ENCODE results near the gene FLT4. TPM values are rescaled to one million over a fixed set of nuclear protein-coding genes. Genes with fewer than 3 reads are reported as not detected.

The FLT4 gene
- 6.1 TPM for total RNA-seq
- long read RNA-seq, partial matches to known transcripts, result 4 of 8 reads
- long read RNA-seq, other reads (novel, unspliced or antisense), result 4 of 8 reads

DNA sequence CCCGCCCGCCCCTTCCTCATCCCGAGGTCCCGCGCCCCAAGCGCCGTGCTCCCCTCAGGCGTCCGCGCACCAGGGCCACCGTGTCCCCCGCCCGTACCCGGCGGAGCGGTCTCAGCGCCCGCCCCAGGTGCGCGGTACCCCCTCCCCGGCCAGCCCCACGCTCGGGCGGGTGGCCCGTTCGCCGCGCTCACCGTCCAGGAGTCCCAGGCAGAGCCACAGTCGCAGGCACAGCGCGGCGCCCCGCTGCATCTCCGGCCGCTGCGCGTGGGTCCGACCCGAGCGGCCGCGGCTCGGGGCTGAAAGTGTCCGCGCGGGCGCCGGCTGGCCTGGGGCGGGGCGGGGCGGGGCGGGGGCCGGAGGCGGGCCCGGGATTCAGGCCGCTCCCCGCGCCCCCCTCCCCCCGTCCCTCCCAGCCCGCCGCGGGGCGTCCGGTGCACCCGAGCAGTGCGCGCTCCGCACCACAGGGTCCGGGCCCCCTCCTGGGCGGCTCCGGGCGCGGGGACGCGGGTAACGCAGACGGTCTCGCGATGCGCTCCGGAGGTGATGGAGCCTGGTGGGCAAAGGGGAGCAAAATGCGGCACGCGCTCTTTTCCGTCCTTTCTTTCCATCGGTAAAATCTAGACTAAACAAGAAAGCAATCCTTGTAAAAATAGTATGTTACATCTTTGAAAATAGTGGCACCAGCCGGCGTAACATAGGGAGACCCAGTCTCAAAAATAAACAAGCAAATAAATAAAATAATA is at the start of gene FLT4:
Gene FLT4, minus strand, starts transcription at position 304 of the 743 bp plus-strand sequence. Its CDS starts 55 bp downstream, at position 249.
- Histone ChIP-seq H3K4me3 (peak within 1 kb of the TSS; percentile 70), H3K27ac (replicated peaks) (peak within 1 kb of the TSS; percentile 79), H3K27me3 (ENCODE audit: low read depth) (peaks cover 98% of the 10 kb centered on the region), H3K36me3 (no peaks in the 10 kb centered on the region), H3K4me1 (peaks cover 56% of the 10 kb centered on the region), H3K9me3 (replicated peaks) (no peaks in the 10 kb centered on the region)
- intact Hi-C loops (cut with micrococcal nuclease), result no loop called here
- TF ChIP-seq, protein P1, sequence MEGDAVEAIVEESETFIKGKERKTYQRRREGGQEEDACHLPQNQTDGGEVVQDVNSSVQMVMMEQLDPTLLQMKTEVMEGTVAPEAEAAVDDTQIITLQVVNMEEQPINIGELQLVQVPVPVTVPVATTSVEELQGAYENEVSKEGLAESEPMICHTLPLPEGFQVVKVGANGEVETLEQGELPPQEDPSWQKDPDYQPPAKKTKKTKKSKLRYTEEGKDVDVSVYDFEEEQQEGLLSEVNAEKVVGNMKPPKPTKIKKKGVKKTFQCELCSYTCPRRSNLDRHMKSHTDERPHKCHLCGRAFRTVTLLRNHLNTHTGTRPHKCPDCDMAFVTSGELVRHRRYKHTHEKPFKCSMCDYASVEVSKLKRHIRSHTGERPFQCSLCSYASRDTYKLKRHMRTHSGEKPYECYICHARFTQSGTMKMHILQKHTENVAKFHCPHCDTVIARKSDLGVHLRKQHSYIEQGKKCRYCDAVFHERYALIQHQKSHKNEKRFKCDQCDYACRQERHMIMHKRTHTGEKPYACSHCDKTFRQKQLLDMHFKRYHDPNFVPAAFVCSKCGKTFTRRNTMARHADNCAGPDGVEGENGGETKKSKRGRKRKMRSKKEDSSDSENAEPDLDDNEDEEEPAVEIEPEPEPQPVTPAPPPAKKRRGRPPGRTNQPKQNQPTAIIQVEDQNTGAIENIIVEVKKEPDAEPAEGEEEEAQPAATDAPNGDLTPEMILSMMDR (IDR thresholded peaks at IDR 0.05; ENCODE audit: borderline replicate concordance), result no peak
- DNase-seq, result peak; percentile 14

DNA sequence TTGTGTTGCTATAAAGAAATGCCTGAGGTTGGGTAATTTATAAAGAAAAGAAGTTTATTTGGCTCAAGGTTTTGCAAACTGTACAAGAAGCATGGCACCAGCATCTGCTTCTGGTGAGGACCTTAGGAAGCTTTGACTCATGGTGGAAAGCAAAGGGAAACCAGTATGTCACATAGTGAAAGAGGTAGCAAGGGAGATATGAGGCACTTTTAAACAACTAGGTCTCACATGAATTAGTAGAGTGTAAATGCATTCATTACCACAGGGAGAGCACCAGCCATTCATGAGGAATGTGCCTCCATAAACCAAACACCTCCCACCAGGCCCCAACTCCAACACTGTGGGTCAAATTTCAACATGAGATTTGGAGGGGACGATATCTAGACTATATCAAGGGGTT is 49.6 kb upstream of the FLT4 start:
- intact Hi-C loops (cut with micrococcal nuclease), result no loop called here
- H3K4me3 ChIP-seq, result no peak overlapping the region
- TF ChIP-seq, protein P1 (IDR thresholded peaks at IDR 0.05; ENCODE audit: borderline replicate concordance), result no peak
- H3K4me1 ChIP-seq, result no peaks in the 10 kb centered on the region
- no peaks in the 10 kb centered on the region for H3K36me3 ChIP-seq
- H3K27me3 ChIP-seq (ENCODE audit: low read depth), result peaks cover 56% of the 10 kb centered on the region
- H3K27ac ChIP-seq (replicated peaks), result no peak overlapping the region
- H3K9me3 ChIP-seq (replicated peaks), result peaks cover 53% of the 10 kb centered on the region
- no peak for DNase-seq

DNA sequence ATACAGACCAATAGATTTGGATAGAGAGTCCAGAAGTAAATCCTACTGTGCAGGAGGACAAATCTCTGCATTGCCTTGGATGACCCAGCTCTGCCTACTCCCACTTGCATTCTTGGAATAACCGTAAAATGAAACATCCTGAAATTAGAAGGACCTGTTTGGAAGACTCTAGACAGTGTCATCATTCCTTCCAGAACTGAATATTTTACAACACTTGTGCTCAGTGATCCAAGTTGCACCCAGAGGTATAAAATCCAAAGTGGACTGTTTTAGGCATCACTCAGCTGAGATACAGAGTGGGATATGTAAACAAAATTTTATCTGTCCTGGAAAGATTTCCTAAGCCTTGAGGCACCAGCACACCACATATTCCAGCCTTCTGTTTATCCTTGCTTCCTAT is 46.7 kb upstream of the FLT4 start:
- H3K9me3 ChIP-seq (replicated peaks), result peaks cover 39% of the 10 kb centered on the region
- intact Hi-C loops (cut with micrococcal nuclease), result no loop called here
- H3K36me3 ChIP-seq, result no peaks in the 10 kb centered on the region
- no peak overlapping the region for H3K4me3 ChIP-seq
- H3K27ac ChIP-seq (replicated peaks), result no peak overlapping the region
- peaks cover 63% of the 10 kb centered on the region for H3K27me3 ChIP-seq (ENCODE audit: low read depth)
- TF ChIP-seq, protein P1 (IDR thresholded peaks at IDR 0.05; ENCODE audit: borderline replicate concordance), result no peak
- no peak for DNase-seq
- no peaks in the 10 kb centered on the region for H3K4me1 ChIP-seq

DNA sequence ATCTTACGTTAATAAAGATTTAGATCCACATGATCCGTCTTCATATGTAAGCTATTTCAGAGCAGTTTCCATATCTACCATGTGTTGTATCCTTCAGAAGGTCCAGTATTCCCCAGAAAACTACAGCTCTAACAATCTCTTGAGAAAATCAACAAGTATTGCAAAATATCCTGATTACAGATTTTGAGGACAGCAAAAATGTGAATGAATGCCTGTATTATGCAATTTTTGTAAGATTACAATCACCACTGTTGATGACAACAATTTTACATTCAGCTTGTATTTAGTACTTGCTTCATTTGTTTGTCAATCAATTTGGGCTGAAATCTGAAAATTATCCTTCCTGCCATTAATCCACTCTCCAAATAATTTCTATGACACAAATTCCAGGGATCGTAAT is 43.0 kb upstream of the FLT4 start:
- no peak for DNase-seq
- intact Hi-C loops (cut with micrococcal nuclease), result no loop called here
- H3K9me3 ChIP-seq (replicated peaks), result peaks cover 19% of the 10 kb centered on the region
- no peaks in the 10 kb centered on the region for H3K4me1 ChIP-seq
- H3K4me3 ChIP-seq, result no peak overlapping the region
- no peak overlapping the region for H3K27ac ChIP-seq (replicated peaks)
- no peaks in the 10 kb centered on the region for H3K36me3 ChIP-seq
- TF ChIP-seq, protein P1 (IDR thresholded peaks at IDR 0.05; ENCODE audit: borderline replicate concordance), result no peak
- peaks cover 83% of the 10 kb centered on the region for H3K27me3 ChIP-seq (ENCODE audit: low read depth)

DNA sequence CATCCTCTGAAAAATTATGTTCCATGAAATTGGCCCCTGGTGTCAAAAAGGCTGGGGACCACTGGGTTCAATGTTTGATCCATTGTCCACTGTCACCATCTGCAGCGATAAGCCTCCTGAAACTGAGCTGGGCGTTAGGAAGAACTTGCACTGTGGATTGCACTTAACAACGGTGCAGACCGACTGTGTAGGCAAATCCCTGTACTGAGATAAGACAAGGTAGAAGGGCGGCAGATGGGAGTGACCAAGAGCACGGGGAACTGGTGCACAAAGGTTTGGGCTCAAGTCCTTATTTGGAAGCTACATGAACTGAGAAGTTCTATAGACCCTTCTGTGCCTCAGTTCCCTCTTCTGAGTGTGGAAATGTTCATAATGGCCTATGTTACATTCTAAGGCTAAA is 41.6 kb upstream of the FLT4 start:
- Histone ChIP-seq H3K36me3 (no peaks in the 10 kb centered on the region), H3K27me3 (ENCODE audit: low read depth) (peaks cover 84% of the 10 kb centered on the region)

More for the DNA sequence above, 41.6 kb upstream of the FLT4 start:
- Histone ChIP-seq H3K4me1 (no peaks in the 10 kb centered on the region), H3K4me3 (no peak overlapping the region), H3K9me3 (replicated peaks) (peaks cover 13% of the 10 kb centered on the region), H3K27ac (replicated peaks) (no peak overlapping the region)
- TF ChIP-seq, protein P1 (IDR thresholded peaks at IDR 0.05; ENCODE audit: borderline replicate concordance), result no peak
- intact Hi-C loops (cut with micrococcal nuclease), result no loop called here
- no peak for DNase-seq
